G401 (cell line): Measurements from ENCODE around the gene BTBD17. TPM values are rescaled to one million over a fixed set of nuclear protein-coding genes. Genes with fewer than 3 reads are reported as not detected.

ENCODE experiments used
- DNase-seq: peaks from one replicate; pipeline ENCODE4 v3.0.0-alpha.2; 2015; ENCODE audit warnings: low spot score
- in situ Hi-C: cut with HindIII; loops from 2 replicates; pipeline ENCODE4 v1.10.0; 2016; ENCODE audit warnings: low sequenced_read_pairs, mixed read lengths
- total RNA-seq: library from RNA; depleted of rRNA; stranded (reverse); fragments of >200 nt; shearing (Covaris generic); gene quantifications from 2 replicates; pipeline ENCODE4 v1.2.3, GENCODE V29; 2014; rRNA removed

Gene BTBD17
- total RNA-seq, 1 experiment from 2014 or later = not detected

DNA sequence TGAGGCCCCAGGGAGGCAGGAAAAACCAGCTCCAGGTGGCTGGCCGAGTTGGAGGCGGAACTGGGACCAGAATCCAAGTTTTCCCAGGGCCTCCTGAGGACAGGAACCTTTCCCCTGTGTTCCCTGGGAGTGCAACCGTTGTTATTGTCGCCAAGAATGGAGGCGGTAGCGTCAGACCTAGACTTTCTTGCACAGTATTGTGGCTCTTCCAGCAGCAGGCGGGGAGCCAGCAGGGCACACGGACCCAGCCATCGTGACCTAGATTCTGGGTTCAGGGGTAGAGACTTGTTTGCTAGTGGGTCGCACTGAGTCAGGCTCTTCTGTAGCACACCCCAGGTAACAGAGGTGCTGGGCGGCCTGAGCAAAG, 36.3 kb downstream of the BTBD17 start:
- DNase-seq = peak; percentile 36
- in situ Hi-C loops = no loop called here

- DNase-seq = no peak
- in situ Hi-C loops = no loop called here
Measured at GRCh38 chr17:74324521-74324920, 37.1 kb downstream of the BTBD17 start.

DNA sequence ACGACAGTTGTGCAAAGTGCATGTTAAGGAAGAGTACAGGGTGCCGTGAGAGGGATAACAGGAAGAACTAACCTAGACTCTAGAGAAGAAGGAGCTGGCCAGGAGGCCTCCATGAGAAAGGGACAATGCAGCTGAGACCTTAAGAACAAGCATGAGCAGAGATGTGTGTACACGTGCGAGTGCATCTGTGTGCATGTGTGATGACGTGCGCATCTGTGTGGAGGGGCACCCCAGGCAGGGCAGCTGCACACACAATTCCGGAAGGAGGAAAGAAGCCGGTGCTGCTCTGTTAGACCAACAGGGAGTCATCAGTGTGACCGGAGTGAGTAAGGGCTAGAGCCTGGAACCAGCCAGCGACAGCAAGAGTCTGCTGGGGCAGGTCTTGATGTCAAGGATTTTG, 43.3 kb downstream of the BTBD17 start:
- no peak for DNase-seq
- in situ Hi-C loops = no loop called here

DNA sequence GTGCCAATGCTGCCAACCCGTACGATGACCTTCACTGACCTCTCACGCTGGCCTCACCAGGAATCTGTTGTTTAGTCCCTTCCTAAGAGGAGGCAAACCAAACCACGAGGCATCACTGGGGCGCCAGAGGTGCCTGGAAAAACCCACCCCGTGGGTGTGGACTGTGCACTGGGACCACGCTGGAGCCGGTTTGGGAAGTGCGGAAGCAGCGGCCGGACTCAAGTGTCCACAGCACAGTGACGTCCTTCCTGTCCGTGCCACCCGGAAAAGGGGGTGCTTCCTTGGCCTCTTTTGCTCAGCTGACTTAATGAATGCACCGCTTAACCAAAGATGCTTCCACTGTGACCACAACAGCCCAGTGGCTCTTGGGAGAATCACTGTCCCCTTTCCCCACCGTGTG, 44.6 kb downstream of the BTBD17 start:
- DNase-seq = no peak
- in situ Hi-C loops = no loop called here

DNA sequence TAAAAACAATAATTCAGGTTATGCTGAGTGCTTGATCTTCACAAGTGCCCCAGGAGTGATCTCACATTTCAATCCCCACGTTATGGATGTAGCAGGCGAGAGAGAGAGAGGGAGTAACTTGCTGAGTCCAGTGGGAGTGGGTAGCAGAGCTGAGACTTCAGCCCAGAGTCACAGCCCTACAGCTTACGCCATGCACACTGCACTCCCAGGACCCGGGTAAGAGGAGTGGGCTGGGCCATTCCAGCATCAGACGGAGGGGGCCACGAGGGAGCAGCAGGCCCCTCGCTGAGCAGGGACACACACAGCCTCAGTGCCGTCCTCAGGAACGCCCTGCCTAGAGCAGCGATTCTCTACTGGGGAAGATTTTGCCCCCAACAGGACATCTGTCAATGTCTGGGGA, 45.4 kb downstream of the BTBD17 start:
- no peak for DNase-seq
- in situ Hi-C loops = no loop called here

GRCh38 chr17:74314877-74315276, 46.8 kb downstream of the BTBD17 start:
- in situ Hi-C loops = no loop called here
- DNase-seq = no peak

- in situ Hi-C loops = no loop called here
- no peak for DNase-seq
Measured at GRCh38 chr17:74309902-74310301, 51.8 kb downstream of the BTBD17 start.

- in situ Hi-C loops = no loop called here
- DNase-seq = no peak
Measured at GRCh38 chr17:74307984-74308773, 53.5 kb downstream of the BTBD17 start.

Other genes starting within 250 kb of the BTBD17 start
- 1,888 and 3,125 TPM in 2 replicates for gene RPL38, start 158.2 kb downstream of the BTBD17 start, total RNA-seq
- gene TTYH2, start 148.3 kb downstream of the BTBD17 start, total RNA-seq = 3.4 and 7.6 TPM in 2 replicates
- gene DNAI2, start 87.6 kb downstream of the BTBD17 start, total RNA-seq = not detected in 2 replicates
- gene KIF19, start 35.6 kb downstream of the BTBD17 start, total RNA-seq = not detected in 2 replicates
- not detected in 2 replicates for gene GPR142, start 5.6 kb upstream of the BTBD17 start, total RNA-seq
- gene GPRC5C, start 70.2 kb upstream of the BTBD17 start, total RNA-seq = 8.7 and 9.4 TPM in 2 replicates
- not detected in 2 replicates for gene CD300A, start 104.8 kb upstream of the BTBD17 start, total RNA-seq
- not detected in 2 replicates for gene CD300LB, start 169.6 kb upstream of the BTBD17 start, total RNA-seq
- not detected in 2 replicates for gene CD300C, start 184.2 kb upstream of the BTBD17 start, total RNA-seq
- gene CD300H, start 205.6 kb upstream of the BTBD17 start, total RNA-seq = not detected in 2 replicates
- not detected in 2 replicates for gene CD300LD, start 230.4 kb upstream of the BTBD17 start, total RNA-seq